Measurements from ENCODE around the gene EFNA2.

The EFNA2 gene

GRCh38 chr19:1272423-1273262, 13.0 kb upstream of the EFNA2 start:
- DNase-seq (ENCODE audit: low read depth): no peak

GRCh38 chr19:1273263-1274041, 12.2 kb upstream of the EFNA2 start:
- no peak for DNase-seq (ENCODE audit: low read depth)

GRCh38 chr19:1274081-1274851, 11.4 kb upstream of the EFNA2 start:
- no peak for DNase-seq (ENCODE audit: low read depth)

GRCh38 chr19:1274852-1275259, 10.8 kb upstream of the EFNA2 start:
- DNase-seq (ENCODE audit: low read depth): no peak

GRCh38 chr19:1275260-1275975, 10.3 kb upstream of the EFNA2 start, which contains the start of gene FAM174C:
FAM174C (plus strand) TSS chr19:1275530; CDS start chr19:1275550, 20 bp downstream.
- peak; percentile 95 for DNase-seq (ENCODE audit: low read depth)

- DNase-seq (ENCODE audit: low read depth): no peak
Observed at GRCh38 chr19:1275976-1276627, 9.6 kb upstream of the EFNA2 start.

- no peak for DNase-seq (ENCODE audit: low read depth)
Observed at GRCh38 chr19:1276628-1277022, 9.0 kb upstream of the EFNA2 start.

- no peak for DNase-seq (ENCODE audit: low read depth)
Observed at GRCh38 chr19:1277061-1277460, 8.6 kb upstream of the EFNA2 start.

GRCh38 chr19:1278074-1278473, 7.6 kb upstream of the EFNA2 start:
- DNase-seq (ENCODE audit: low read depth): no peak

- DNase-seq (ENCODE audit: low read depth): no peak
Observed at GRCh38 chr19:1278713-1279660, 6.7 kb upstream of the EFNA2 start.

GRCh38 chr19:1279782-1280341, 5.8 kb upstream of the EFNA2 start:
- DNase-seq (ENCODE audit: low read depth): peak; percentile 66

- DNase-seq (ENCODE audit: low read depth): no peak
Observed at GRCh38 chr19:1280636-1281568, 4.8 kb upstream of the EFNA2 start.

- no peak for DNase-seq (ENCODE audit: low read depth)
Observed at GRCh38 chr19:1281569-1282287, 3.9 kb upstream of the EFNA2 start.

- no peak for DNase-seq (ENCODE audit: low read depth)
Observed at GRCh38 chr19:1282588-1283206, 3.0 kb upstream of the EFNA2 start.

GRCh38 chr19:1283207-1283916, 2.3 kb upstream of the EFNA2 start:
- no peak for DNase-seq (ENCODE audit: low read depth)

GRCh38 chr19:1283917-1284292, 1.8 kb upstream of the EFNA2 start:
- DNase-seq (ENCODE audit: low read depth): no peak

Data from stimulated activated CD8-positive, alpha-beta memory T cell treated with anti-CD3 and anti-CD28 coated beads, Interleukin-4, amount 100 ng/mL, for 24 hours (primary cell).